TTC549 (cell line): ENCODE measurements around the gene MIDN.
"Not testable (repeated sequence)": the region's sequence is repeated elsewhere in the genome, so short reads cannot be mapped to it uniquely, and the experiment has no call there.

Experiments
- FAIRE-seq: peaks from 2 replicates; lab custom pipeline; 2012; peaks lifted over from hg19 to GRCh38; lab: Jason Lieb, UNC

The MIDN gene

DNA sequence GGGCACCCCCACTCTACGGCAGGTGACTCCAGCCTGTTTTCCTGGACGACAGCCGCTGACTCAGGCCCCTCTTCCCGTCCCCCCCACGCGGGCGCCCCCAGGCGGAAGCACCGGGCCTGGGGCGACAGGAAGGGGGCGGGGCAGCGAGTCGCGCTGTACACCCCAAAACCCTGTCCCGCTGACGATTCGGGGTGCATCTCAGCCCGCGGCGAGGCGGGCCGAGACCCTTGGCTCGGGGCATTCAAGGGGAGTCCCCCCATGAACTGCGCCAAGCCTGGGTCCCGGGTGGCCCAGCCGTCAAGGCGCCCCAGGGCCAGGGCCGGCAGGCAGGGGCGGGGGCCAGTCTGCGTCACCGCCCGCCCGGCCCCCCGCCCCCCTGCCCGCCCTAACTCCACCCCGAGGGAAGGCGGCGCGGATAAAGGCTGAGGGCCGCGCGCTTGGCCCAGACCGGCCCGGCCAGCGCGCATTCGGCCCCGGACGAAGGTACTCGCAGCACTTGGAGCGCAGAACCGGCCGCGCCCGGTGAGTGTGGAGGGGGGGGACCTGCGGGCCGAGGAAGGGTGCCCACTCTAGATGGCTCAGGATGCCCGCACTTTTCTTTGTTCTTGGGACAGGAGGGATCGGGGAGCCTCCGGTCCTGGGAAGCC, at the start of gene MIDN:
Gene MIDN (plus strand): TSS at position 445 of the 647 bp plus-strand sequence. CDS start 1,714 bp downstream, outside the sequence.
- no peak for FAIRE-seq

DNA sequence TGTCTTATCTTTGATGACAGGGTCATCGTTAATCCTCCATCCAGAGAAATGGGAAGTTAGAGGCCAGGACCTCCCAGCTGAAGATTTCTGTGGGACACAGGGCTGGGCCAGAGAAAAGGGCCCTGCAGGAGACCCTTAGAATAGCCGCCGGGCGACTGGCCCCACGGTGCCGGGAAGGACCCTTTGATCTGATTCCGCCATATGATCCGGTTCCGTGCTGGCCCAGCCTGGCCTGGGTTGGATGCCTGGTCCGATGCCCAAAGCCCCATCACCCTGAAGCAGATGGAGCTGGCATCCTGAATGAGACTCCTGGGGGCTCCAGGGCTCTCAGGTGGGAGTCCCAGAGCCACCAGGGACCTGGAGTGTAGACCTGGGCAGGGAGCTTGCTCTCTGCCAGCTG, 48.9 kb upstream of the MIDN start:
- no peak for FAIRE-seq

DNA sequence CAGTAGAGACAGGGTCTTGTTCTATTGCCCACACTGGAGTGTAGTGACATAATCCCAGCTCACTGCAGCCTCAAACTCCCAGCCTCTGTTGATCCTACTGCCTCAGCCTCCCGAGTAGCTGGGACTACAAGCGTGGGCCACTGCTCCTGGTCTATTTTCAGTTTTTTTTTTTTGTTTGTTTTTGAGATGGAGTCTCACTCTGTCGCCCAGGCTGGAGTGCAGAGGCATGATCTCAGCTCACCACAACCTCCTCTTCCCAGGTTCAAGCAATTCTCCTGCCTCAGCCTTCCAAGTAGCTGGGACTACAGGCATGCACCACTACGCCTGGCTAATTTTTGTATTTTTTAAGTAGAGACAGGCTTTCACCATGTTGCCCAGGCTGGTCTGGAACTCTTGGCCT, 47.8 kb upstream of the MIDN start:
- FAIRE-seq, result not testable (repeated sequence)

DNA sequence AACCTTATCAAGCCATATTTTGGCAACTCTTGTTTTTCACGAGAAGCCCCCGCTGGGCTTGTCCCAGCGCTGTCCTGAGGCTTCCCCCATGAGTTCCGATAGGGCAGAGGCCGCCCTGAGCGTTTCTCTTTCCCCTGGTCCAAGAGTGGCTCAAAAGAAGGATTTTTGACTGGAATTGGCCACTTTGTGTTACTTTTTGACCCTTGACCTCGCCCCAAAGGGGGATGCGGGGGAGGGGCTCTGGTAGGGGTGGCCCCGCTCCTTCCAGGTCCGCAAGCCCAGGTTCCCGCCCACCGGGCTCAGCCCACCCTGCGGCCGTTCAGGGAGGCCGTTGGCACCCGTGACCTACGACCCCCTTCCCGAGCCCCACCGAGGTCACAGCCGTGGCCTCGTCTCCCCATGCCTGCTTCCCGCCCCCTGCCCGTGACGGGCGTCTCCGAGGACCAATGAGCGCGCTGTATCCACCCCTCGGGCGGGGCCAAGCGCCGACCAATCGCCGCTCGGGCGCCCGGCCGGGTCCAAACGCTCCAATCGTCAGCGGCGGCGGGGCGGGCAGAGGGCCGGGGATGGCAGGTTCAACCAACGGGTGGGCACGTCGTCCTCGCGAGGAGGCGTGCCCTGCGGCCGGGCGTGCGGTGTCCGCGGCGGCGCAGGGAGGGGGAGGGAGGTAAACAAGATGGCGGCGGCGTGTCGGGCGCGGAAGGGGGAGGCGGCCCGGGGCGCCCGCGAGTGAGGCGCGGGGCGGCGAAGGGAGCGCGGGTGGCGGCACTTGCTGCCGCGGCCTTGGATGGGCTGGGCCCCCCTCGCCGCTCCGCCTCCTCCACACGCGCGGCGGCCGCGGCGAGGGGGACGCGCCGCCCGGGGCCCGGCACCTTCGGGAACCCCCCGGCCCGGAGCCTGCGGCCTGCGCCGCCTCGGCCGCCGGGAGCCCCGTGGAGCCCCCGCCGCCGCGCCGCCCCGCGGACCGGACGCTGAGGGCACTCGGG, 43.0 kb upstream of the MIDN start, which contains the start of gene STK11:
Gene STK11 (plus strand): TSS at position 665 of the 986 bp plus-strand sequence. CDS start 1,136 bp downstream, outside the sequence.
- no peak for FAIRE-seq

DNA sequence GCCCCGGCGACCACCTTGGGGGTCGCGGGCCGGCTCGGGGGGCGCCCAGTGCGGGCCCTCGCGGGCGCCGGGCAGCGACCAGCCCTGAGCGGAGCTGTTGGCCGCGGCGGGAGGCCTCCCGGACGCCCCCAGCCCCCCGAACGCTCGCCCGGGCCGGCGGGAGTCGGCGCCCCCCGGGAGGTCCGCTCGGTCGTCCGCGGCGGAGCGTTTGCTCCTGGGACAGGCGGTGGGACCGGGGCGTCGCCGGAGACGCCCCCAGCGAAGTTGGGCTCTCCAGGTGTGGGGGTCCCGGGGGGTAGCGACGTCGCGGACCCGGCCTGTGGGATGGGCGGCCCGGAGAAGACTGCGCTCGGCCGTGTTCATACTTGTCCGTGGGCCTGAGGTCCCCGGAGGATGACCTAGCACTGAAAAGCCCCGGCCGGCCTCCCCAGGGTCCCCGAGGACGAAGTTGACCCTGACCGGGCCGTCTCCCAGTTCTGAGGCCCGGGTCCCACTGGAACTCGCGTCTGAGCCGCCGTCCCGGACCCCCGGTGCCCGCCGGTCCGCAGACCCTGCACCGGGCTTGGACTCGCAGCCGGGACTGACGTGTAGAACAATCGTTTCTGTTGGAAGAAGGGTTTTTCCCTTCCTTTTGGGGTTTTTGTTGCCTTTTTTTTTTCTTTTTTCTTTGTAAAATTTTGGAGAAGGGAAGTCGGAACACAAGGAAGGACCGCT, 42.1 kb upstream of the MIDN start:
- no peak for FAIRE-seq

DNA sequence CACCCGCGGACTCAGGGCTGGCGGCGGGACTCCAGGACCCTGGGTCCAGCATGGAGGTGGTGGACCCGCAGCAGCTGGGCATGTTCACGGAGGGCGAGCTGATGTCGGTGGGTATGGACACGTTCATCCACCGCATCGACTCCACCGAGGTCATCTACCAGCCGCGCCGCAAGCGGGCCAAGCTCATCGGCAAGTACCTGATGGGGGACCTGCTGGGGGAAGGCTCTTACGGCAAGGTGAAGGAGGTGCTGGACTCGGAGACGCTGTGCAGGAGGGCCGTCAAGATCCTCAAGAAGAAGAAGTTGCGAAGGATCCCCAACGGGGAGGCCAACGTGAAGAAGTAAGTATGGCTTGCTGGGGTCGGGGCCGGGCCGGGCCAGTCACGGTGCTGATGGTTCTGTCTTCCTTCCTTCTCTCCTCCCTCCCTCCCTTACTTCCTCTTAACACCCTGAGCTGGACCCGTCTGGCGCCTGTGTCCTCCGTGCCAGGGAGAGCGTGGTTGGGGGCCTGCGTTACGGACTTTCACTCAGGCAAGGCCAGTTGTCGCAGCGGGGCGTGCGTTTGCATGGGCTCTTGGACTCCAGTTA, 41.4 kb upstream of the MIDN start:
- FAIRE-seq, result no peak

DNA sequence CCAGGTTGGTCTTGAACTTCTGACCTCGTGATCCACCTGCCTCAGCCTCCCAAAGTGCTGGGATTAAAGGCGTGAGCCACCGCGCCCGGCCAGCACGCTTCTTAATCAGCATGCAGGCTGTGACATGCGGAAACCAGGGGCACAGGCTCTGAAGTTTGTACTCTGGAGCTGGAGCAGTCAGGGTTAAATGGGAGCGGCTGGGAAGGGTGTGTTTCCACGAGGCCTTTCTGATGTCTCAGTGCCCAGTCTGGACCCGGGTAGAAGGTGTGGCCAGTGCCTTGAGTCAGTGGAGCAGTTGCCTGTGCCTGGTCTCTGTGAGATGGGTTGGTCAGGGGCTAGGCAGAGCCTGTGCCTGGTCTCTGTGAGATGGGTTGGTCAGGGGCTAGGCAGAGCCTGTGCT, 39.6 kb upstream of the MIDN start:
- not testable (repeated sequence) for FAIRE-seq

DNA sequence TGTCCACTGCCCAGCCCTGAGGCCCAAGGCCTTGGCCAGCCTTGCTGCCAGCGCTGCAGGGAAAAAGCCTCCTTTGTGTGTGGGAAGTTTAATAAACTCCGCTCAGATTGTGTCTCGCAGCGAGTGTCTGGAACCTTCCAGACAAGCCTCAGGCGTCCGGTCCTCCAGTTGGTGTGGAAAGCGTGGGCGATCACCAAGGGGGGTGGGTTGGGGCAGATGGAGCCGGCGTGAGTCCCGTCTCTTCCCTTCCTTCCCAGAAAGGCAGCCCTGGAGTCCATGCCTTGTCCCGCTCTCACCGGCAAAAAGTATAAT, 38.2 kb upstream of the MIDN start:
- FAIRE-seq, result no peak

DNA sequence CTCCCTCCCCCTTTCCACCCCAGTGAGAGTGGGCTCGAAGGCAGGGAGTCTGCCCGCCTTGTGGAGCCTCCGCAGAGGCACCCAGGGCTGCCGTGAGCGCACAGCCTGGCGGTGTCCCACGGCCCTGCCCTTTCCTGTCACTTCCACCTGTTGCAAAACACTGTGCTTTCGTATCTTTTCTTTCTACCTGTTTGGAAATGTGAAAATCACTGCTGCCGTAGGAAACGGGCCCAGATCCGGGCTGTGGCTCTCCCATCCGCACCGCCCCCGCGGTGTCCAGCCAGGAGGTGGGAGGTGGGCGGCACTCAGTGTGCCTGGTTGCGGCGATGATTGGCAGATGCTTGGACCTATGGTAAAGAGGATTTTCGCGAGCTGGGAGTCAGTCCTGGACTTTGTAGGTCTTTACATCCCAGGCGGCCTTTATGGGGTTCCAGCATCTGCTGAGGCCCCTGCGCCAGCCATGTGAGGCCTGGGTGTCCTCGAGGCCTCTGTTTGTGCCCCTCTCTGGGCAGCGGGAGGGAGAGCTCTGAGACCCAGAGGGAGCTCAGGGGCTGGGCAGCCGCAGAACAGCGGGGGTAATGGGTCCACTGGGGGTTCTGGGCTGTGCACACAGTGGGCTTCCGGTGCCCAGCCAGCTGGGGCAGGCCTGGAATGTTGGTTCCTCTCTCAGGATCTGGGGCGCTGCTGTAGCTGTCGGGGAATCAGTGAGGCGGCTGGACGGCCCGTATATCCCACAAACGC, 36.7 kb upstream of the MIDN start:
- no peak for FAIRE-seq

DNA sequence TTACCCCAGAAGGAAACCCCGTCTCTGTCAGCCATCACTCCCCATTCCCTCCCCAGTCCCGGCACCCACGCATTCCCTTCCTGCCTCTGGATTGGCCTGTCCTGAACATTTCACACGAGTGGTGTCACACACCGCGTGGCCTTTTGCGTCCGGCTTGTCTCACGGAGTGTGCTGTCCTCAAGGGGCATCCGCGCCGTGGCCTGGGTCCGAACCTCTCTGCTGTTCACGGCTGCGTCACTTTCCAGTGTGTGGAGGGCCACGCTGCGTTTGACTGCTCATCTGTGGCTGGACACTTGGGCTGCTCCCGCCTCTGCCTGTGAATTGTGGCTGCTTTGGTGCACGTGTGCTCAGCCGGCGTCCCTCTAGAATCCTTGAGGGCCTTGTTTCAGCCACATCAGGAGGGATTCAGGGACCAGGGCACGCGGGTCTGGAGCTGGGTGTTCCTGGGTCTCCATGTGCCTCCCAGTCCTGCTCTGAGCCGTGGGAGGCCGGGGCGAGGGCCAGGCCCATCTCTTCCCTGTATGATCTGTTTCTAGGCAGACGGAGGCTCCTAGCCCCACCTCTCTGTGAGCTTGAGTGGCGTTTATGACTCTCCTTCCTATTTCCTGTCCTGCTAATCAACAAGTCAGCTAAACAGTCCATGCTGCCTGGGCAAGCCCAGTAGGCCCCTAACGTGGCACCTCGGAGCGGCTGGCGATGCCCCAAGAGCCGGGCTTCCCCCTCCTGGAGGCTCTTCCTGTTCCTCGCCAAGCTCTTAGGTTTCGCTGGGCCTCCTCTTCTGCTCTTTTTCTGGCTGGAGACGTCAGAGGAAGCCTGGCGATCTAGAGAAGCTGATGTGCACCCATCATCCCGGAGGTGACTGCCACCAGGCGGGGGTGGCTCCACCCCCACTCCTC, 34.7 kb upstream of the MIDN start:
- FAIRE-seq, result no peak

DNA sequence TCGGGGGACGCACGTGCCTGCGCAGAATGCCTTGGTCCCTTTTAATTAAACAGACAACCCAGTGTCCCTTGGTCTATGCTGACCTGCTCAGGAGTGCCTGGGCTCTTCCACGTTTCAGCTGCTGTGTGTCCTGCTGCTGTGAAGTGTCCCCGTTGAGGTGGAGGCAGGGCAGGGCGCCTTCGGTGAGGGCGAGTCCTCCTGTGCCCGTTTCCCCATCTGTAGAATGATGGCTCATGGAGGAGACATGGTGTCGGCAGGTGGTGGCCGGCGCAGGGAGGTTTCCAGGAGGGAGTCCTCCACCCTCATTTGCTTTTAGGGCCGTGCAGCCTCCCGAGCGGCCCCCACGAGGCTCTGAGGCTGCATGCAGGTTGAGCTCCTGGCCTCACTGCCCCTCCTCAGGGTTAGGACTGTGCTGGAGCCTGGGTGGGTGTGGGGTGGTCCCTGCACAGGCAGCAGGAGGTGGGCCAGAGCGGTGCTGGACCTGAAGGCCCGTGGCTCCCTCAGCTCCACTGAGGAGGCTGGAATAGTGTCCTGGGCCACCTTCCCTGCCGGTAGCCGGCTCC, 34.0 kb upstream of the MIDN start:
- no peak for FAIRE-seq

DNA sequence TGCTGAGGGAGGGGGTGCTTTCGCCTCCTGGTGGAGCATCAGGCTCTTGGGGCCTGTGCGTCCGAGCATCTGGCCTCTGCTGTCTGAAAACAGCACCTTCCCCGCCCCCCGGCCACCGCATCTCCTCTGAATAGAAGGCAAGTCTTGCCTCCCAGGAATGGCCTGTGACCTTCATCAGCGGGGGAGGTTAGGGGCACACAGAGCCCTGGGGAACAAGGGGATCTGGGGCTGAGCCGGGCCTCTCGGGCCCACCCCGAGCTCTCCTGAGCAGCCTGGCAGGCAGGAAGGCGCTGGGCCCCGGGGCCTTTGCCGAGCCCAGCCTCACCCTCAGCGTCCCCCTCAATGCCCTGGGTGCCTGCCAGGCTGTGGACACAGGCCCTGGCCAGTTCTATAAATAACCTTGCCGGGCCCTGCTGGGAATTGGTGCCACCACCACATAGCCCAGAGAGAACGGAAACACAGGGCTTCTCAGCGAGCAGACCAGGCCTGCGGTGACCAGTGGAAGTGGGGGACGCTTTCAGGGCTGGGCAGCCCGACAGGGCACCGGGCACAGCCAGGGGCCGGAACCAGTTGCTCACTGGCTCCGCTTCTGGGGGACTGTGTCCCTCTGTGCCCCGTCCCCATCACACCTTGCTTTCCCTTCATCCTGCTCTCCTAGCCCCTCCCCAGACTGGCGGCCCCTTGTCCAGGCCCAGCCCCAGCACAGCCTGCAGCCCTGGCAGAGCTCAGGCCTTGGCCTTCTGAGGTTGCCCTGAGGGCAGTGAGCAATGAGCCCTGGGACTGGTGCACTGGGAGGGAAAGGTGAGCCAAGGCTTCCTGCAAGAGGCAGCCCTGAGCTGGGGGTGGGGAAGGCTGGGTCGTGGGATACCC, 33.3 kb upstream of the MIDN start:
- no peak for FAIRE-seq

DNA sequence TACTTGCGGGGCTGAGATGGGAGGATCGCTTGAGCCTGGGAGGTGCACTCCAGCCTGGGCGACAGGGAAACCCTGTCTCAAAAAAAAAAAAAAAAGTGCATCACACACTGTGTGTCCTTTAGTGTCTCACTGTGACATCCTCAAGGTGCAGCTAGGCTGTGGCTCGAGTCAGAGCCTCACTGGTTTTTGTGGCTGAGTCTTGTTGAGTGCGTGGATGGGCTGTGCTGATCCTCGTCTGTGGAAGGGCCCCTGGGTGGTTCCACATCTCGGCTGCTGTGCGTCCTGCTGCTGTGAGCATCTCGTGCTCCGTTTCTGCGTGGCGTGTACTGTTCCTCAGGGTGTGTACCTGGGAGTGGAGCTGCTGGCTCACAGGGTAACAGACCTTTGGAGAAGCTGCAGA, 31.6 kb upstream of the MIDN start:
- FAIRE-seq, result no peak

DNA sequence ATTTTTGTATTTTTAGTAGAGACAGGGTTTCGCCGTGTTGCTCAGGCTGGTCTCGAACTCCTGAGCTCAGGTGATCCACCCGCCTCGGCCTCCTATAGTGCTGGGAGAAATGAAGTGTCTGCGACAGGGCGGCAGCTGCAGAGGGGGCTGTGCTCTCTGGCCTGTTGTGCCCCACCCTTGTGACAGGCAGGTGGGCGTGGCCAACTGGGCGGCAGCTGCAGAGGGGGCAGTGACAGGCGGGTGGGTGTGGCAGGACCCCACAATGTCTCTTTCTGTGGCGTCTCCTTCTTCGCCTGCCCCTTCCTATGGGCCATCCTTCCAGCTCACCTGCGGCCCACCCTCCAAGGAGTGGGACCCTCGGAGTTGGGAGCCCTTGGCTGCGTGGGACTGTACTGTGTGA, 31.0 kb upstream of the MIDN start:
- FAIRE-seq, result no peak

DNA sequence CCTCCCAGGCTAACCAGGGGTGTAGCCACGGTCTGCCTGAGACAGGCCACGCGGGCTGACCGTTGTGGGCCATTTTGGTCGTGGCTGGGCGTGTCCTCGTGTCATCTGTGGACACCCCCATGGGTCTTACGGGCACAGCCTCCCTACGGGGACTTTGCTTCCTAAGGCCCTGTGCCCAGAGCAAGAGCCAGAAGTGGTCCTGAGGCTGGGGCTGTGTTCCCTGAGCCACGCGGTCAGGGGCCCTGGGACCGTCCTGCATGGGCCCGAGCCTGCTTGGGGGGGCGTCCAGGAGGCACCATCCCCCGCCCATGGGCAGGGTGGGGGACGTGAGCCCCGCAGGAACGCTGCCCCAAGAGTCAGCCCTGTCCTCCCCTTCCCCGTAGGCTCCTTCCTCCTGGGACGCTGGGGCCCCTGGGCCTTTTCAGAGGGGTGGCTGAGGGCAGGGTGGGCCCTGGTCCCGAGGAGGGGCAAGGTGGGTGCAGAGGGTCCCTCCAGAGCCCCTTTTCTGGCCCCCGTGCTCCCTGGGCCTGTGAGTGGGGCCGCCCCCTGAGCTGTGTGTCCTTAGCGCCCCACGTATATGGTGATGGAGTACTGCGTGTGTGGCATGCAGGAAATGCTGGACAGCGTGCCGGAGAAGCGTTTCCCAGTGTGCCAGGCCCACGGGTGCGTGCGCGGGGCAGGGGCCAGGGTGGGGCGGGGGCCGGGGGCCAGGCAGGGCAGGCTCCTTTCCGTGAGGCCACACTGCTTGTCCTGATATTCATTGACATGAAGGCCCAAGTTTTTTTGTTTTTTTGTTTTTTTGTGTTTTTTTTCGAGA, 29.4 kb upstream of the MIDN start:
- no peak for FAIRE-seq

DNA sequence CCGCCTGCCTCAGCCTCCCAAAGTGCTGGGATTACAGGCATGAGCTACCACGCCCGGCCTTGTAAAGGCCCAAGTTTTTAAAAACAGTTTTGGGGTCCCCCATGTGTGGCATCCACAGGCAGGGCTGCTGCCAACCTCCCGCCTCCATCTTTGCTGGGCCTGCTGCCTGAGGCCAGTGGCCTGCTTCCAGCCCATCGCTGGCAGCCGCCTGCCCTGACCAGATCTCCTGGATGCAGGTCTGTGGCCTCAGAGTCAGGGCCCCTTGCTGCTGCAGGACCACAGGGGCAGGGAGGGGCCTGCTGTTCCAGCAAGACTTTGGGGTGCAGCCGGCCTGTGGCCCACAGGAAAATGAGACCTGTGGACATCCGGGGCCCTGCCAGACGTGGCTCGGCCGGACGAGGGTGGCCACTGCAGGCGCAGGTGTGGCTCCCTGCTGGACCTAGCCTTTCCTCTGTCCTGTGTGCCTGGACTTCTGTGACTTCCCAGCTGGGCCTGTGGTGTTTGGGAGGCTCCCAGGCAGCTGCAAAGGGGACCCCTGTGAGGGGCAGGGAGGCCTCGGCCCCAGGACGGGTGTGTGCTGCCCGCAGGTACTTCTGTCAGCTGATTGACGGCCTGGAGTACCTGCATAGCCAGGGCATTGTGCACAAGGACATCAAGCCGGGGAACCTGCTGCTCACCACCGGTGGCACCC, 28.5 kb upstream of the MIDN start:
- FAIRE-seq, result no peak

DNA sequence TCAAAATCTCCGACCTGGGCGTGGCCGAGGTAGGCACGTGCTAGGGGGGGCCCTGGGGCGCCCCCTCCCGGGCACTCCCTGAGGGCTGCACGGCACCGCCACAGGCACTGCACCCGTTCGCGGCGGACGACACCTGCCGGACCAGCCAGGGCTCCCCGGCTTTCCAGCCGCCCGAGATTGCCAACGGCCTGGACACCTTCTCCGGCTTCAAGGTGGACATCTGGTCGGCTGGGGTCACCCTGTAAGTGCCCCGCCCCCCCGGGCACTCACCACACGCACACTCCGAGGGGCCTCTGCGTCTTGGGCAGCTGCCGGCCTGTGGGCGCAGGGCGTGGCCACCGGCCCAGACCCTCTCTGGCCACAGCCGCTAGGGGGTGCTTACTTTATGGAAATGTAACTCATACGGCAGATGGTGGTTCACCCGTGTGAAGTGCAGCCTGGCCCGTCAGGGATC, 27.9 kb upstream of the MIDN start:
- no peak for FAIRE-seq
